ENCODE results near the gene RBM34. TPM values are rescaled to one million over a fixed set of nuclear protein-coding genes. Genes with fewer than 3 reads are reported as not detected.
"Not testable (repeated sequence)": the region's sequence is repeated elsewhere in the genome, so short reads cannot be mapped to it uniquely, and the experiment has no call there.

The RBM34 gene
- total RNA-seq, 4 donors from 2014 or later, result 38.7 to 60.0 (median 46.1) TPM

DNA sequence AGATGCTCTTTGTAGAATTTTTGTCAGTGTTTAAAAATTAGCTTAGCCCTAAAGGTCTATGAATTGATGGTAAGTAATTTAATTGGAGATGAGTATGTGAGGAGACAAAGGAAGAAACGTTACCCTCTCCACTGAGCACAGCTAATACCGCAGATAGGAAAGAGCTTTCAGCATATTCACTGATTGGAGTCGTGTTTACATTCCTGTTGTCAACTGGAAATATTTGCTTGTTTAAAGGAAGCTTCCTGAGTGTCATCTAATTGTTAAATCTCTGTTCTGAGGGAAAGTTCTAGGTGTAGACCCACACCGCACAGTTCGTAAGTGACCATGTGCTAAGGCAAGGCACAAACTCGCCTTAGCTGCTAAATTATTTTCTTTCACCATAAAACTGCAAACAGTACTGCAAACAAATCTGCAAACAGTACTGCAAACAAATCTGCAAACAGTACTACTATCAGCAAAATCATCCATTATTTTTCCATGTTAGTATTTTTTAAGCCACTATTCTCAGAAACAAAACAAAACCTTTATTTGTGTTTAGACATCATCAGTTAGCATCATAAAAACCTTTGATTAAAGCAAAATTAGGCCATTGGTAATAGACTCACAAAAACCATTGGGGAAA, 65.0 kb downstream of the RBM34 start:
- 84 to 88% methylated on average over 6 of the region's 6 CpGs for WGBS, 2 donors
- intact Hi-C loops (cut with DNase I; ENCODE audit: low total_unique reads), result no loop called here
- DNase-seq (ENCODE audit: low spot score in 2 of 2), result no peak

DNA sequence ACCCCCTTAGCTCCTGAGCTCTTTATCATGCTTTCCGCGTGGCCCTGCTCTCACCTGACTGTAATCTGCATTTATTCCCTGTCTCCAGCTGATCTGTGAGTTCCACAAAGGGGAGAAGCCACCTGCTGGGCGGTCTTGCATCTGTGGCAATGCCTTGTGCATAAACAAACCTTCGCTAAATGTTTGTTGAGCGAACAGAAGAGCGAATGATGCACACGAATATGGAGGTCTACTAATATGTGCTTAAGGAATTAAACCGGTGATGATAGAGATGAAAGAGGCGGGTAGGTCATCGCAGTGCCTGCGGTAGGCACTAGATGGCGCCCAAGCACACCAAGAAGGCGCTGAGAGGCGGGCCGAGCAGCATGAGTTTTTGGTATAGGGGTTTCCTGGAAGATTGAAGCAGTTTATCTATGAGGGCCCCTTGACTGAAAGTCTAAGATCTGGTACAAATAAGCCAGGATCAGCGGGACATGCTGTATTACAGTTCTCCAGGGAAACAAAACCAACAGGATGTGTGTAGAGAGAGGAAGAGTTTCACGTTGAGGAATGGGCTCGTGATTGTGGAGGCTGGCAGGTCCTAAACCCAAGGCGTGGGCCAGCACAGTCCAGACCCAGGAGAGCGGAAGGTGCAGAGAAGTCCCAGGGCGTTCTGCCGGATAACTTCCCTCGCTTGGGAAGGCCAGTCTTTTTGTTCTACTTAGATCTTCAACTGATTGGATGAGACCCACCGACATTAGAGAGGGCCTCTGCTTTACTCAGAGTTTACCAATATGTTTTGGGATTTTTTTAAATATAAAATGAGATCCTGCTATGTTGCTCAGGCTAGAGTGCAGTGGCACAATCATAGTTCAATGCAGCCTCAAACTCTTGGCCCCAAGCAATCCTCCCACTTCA, 67.1 kb downstream of the RBM34 start:
- WGBS, 2 donors, result 27 to 31% methylated on average over 24 of the region's 24 CpGs
- peak; percentile 72 to 96 for DNase-seq (ENCODE audit: low spot score in 2 of 2)
- no peak for TF ChIP-seq POLR2A (IDR thresholded peaks at IDR 0.05)
- TF ChIP-seq, protein P1, sequence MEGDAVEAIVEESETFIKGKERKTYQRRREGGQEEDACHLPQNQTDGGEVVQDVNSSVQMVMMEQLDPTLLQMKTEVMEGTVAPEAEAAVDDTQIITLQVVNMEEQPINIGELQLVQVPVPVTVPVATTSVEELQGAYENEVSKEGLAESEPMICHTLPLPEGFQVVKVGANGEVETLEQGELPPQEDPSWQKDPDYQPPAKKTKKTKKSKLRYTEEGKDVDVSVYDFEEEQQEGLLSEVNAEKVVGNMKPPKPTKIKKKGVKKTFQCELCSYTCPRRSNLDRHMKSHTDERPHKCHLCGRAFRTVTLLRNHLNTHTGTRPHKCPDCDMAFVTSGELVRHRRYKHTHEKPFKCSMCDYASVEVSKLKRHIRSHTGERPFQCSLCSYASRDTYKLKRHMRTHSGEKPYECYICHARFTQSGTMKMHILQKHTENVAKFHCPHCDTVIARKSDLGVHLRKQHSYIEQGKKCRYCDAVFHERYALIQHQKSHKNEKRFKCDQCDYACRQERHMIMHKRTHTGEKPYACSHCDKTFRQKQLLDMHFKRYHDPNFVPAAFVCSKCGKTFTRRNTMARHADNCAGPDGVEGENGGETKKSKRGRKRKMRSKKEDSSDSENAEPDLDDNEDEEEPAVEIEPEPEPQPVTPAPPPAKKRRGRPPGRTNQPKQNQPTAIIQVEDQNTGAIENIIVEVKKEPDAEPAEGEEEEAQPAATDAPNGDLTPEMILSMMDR (IDR thresholded peaks at IDR 0.05), result peak in 1 of 3 donors; percentile 40
- H3K4me3 ChIP-seq (ENCODE audit: low read depth, poor library complexity, severe bottlenecking), result no peak overlapping the region
- intact Hi-C loops (cut with DNase I; ENCODE audit: low total_unique reads), result no loop called here

More for the DNA sequence above, 65.0 kb downstream of the RBM34 start:
- TF ChIP-seq POLR2A (IDR thresholded peaks at IDR 0.05), result no peak
- TF ChIP-seq, protein P1 (IDR thresholded peaks at IDR 0.05), result no peak
- H3K4me3 ChIP-seq (ENCODE audit: low read depth, poor library complexity, severe bottlenecking), result no peak overlapping the region

DNA sequence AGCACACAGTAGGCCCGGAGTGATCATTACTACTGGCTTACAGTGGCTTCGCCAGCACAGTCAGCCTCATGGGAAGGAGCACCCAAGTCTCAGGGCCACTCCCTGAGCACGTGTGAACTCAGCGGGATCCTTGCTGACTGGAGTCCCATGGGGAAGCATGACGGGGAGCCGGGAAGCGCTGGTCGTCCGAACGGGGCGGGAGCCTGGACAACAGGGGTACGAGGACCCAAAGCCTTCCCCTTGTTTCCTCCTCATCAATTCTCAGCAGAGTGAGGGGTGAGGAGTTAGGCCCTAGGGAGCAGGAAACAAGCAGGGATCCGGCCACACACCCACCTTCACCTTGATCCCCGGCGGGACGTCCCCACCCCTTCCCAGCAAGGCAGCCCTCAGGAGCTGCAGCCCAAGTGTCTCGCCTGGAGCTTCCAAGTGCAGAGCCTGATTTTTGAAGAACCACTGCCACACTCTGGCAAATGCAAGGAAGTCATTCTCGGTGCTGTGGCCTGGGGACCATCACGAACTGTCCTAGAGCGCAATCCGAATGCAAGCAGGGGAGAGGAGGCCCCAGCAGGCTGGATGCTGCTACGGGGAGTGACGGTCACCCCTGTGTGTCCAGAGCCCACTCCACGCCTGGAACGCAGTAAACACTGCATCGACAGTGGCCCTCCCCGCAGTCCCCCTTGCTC, 67.9 kb downstream of the RBM34 start:
- no peak overlapping the region for H3K4me3 ChIP-seq (ENCODE audit: low read depth, poor library complexity, severe bottlenecking)
- peak in 1 of 2 donors; percentile 85 for DNase-seq (ENCODE audit: low spot score in 2 of 2)
- intact Hi-C loops (cut with DNase I; ENCODE audit: low total_unique reads), result no loop called here
- TF ChIP-seq, protein P1 (IDR thresholded peaks at IDR 0.05), result no peak
- TF ChIP-seq POLR2A (IDR thresholded peaks at IDR 0.05), result no peak
- WGBS, 2 donors, result 23 to 52% methylated on average over 26 to 27 of the region's 27 CpGs

DNA sequence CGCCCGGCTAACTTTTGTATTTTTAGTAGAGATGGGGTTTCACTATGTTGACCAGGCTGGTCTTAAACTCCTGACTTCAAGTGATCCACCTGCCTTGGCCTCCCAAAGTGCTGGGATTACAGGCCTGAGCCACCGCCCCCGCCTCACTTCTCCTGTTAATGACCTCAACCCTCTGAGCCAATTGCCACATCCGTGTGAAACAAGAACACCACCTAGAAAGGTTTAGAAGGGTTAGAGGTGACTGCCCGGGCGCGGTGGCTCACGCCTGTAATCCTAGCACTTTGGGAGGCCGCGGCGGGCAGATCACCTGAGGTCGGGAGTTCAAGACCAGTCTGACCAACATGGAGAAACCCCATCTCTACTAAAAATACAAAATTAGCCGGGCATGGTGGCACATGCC, 68.6 kb downstream of the RBM34 start:
- whole genome bisulfite sequencing, 2 donors, result 92 to 96% methylated on average over 14 of the region's 14 CpGs
- H3K4me3 ChIP-seq (ENCODE audit: low read depth, poor library complexity, severe bottlenecking); intact Hi-C loops (cut with DNase I; ENCODE audit: low total_unique reads): not testable (repeated sequence)
- DNase-seq (ENCODE audit: low spot score in 2 of 2), result peak in 1 of 2 donors; percentile 66

DNA sequence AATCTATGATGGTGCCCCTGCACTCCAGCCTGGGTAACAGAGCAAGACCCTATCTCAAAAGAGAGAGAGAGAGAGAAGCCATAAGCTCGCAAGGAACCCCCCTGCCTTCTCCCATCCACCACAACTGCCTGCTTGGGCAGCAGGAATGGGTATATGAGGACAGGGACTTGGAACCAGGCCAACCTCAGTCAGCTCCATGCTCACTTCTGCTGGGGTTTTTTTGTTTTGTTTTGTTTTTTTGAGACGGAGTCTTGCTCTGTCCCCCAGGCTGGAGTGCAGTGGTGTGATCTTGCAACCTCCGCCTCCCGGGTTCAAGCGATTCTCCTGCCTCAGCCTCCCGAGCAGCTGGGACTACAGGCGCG, 69.0 kb downstream of the RBM34 start:
- H3K4me3 ChIP-seq (ENCODE audit: low read depth, poor library complexity, severe bottlenecking); intact Hi-C loops (cut with DNase I; ENCODE audit: low total_unique reads): not testable (repeated sequence)
- 99% methylated on average over 8 of the region's 8 CpGs for WGBS, 2 donors
- peak in 1 of 2 donors; percentile 61 for DNase-seq (ENCODE audit: low spot score in 2 of 2)

GRCh38 chr1:235091319-235092044, 69.6 kb downstream of the RBM34 start:
- intact Hi-C loops (cut with DNase I; ENCODE audit: low total_unique reads); H3K4me3 ChIP-seq (ENCODE audit: low read depth, poor library complexity, severe bottlenecking): not testable (repeated sequence)
- DNase-seq (ENCODE audit: low spot score in 2 of 2), result peak in 1 of 2 donors; percentile 68
- WGBS, 2 donors, result 95 to 96% methylated on average over 20 of the region's 20 CpGs

All from lower leg skin (tissue), 4 donors.